ENCODE data around the gene MYF6. TPM values are rescaled to one million over a fixed set of nuclear protein-coding genes. Genes with fewer than 3 reads are reported as not detected.

MYF6 gene
- total RNA-seq (ENCODE audit: low replicate concordance) = not detected in 2 replicates

DNA sequence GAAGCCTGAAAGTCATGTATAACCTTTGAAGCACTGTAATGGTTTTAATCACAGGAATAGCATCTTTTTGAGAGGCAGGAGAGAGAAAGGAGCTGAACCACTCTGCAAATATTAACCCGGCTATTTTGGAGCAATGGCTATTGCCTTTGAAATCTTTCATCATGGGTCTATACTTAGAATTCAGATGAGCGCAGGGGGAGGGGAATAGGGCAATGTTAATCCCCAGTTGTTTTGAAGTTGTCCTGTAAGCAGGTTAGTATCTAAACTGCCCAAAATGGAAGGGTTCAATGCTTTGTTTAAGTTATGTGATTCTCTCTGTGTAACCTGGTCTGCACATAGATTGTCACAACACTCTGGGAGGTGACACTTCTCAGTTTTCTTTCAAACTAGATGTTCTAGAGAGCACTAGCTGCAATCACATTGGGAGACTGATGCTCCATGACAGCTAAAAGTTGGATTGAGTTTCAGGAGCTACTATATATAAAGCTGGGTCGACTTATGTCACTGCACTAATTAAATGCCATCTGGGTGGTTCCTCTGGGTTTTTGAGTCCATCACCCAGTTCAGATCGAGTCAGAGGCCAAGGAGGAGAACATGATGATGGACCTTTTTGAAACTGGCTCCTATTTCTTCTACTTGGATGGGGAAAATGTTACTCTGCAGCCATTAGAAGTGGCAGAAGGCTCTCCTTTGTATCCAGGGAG lies at the start of gene MYF6:
TSS of gene MYF6 (plus strand) at position 509 of the 704 bp plus-strand sequence. CDS start at position 595, 86 bp downstream.

GRCh38 chr12:80716696-80717469 lies 9.4 kb downstream of the MYF6 start, which contains the start of gene MYF5:
Gene MYF5 (plus strand): TSS chr12:80716912. CDS start chr12:80717064, 152 bp downstream.

Other genes starting within 250 kb of the MYF6 start
- not detected in 2 replicates for gene MYF5, start 9.3 kb downstream of the MYF6 start, total RNA-seq (ENCODE audit: low replicate concordance)
- gene LIN7A, start 230.3 kb downstream of the MYF6 start, total RNA-seq (ENCODE audit: low replicate concordance) = 1.5 and 2.5 TPM in 2 replicates